ENCODE data around the gene BAK1.

BAK1 gene

GRCh38 chr6:33579828-33580714, at the start of gene BAK1:
BAK1 (minus strand) TSS chr6:33580276; CDS start chr6:33577604, 2,672 bp downstream.
- DNase-seq (ENCODE audit: low read depth in 4 of 4, low spot score in 1 of 4), result peak; percentile 62 to 79 (median 75)

GRCh38 chr6:33628401-33628964, 48.4 kb upstream of the BAK1 start:
- no peak for DNase-seq (ENCODE audit: low read depth in 4 of 4, low spot score in 1 of 4)

DNA sequence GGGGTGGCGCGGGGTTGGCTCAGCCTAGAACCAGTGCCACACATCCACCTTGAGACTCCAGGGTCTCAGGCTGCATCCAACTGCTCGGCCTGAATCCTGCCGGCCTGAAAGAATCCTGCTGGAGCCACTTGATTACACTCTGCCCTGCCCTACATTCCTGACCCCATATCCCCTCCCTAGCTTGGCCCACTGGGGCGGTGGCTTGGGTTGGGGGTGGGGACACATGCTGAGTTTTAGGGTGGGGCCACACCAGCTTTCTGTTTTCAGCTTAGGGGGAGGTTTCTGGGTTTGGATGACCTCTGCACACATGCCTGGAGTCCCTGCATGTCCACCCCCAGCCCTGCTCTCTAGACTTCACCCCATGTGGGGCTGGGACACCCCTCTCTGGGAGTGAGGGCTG, 47.8 kb upstream of the BAK1 start:
- no peak for DNase-seq (ENCODE audit: low read depth in 4 of 4, low spot score in 1 of 4)

DNA sequence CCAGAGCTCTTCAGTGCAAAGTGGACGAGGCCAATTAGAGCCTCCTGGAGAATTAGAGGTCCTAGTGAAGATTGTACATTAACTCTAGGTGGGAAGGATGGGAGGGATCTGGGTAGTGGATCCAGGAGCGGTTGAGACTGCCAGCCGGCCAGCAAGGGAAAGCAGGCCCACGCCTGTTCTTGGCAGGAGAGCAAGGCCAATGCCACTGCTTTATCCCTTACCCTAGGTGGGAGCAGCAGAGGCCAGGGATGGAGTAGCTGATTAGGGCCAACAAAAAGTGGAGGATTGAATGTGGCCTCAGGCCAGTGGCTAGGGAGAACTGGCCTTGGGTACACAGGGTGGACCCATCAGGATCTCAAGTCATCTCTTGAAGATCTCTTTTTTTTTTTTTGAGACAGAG, 44.8 kb upstream of the BAK1 start:
- no peak for DNase-seq (ENCODE audit: low read depth in 4 of 4, low spot score in 1 of 4)

- no peak for DNase-seq (ENCODE audit: low read depth in 4 of 4, low spot score in 1 of 4)
Observed at GRCh38 chr6:33623895-33624381, 43.9 kb upstream of the BAK1 start.

DNA sequence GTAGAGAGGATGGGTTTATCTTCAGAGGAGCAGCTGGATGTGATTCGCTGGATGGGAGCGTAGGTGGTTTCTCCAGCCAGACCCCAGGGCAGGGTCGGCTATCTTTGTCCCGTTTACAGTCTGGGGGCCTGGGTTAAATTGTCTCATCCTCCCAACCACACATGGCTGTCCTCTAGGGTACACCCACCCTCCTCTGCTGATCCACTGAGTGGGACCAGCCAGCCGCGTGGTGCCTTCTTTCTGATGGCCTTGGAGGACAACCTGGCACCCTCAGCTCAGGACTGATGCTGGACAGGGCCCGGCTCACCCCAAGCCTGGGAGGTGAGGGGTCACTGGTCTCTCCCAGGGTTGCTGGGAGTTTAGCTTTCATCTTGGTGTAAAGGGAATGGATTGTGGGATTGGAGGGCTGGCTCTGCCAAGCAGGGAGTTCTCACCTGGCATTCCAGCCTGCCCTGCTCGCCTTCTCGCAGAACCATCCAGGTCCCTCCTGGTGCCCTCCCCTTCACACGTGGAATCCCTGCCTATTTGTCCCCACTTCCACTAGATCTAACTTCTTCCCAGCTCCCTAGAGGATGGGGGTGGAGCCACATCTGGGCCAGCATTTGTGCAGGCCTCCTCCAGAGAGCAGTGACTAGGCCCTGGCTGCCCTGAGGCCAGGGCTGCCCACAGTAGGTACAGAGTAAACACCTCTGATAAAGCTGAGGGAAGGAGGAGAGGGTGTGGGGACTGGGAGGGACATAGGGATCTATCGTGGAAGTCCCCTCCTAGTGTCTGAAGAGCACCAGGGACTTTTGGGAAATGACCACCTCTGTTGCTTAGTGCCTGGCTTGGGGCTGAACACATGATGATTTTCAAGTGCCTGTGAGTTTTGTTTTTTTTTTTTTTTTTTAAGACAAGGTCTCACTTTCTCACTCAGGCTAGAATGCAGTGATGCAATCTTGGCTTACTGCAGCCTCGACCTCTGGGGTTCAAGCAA, 42.7 kb upstream of the BAK1 start:
- DNase-seq (ENCODE audit: low read depth in 4 of 4, low spot score in 1 of 4), result no peak

DNA sequence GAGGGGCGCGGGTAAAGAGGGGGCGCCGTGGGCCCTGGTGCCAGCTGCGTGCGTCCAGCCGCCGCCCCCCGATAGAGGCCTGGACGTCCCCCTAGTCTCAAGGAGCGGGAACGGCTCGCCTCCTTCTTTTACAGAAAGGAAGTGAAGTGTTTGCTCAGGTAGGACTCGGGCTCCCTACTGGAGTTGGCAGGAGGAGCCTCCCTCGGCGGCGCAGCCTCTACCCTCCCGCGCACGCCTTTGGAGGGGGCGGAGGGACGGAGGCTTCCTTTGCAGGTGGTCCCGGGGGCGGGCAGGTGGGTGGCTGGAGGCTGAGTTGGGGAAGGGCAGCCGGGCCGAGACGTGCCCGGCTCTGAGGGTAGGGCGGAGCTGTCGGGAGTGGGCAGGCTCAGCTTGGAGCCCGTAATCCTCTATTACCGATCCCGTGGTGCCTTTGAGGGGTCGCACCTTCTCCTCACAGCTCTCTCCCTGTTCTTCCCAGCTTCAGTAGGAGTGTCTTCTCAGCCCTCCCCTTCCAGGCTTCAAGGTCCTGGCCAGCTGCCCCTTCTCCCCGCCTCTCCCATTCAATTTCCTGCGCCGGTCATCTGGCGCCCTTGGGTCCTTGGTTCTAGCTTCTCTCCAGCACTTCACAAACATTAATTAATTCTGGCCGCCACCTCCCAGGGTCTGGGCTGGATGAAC, 41.8 kb upstream of the BAK1 start:
- DNase-seq (ENCODE audit: low read depth in 4 of 4, low spot score in 1 of 4), result peak in 1 of 4 experiments; percentile 29

DNA sequence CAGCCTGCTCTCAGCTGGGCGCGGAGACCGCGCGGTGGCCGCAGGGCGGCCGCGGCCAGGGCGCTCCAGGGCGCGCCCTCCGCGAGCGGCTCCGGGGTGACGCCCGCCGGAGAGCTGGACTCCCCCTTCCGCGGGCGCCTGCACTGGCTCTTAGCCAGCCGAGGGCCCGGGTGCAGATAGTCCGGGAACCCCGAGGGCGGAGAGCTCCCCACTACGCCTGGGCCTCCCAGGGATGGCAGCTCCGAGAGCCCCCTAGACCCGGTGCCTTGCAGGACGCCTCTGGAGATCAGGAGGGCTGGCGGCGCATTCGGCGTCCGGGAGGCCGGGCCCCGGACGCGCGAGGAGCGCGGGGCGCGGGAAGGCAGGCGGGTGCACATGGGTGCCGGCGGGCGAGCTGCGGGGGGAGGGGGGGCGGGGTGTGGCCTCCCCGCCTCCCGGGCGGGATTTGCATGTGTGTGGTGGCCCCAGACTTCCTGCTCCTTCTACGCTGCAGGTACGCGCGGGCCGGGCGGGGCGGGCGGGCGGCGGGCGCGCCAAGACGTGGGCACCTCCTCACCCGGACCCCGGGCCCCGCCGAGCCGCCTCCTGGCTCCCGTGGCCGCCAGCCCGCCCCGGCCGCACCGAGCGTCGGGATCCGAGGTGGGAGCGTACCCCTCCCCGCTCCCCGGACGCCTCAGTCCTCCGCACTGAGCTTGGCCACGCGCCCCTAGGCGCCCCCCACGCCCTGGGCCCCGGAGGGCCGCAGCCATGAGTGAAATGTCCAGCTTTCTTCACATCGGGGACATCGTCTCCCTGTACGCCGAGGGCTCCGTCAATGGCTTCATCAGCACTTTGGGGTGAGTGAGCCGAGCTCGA, 41.0 kb upstream of the BAK1 start, which contains the start of gene ITPR3:
Gene ITPR3, plus strand, starts transcription at position 467 of the 855 bp plus-strand sequence. Its CDS starts 281 bp downstream, at position 748.
- DNase-seq (ENCODE audit: low read depth in 4 of 4, low spot score in 1 of 4), result peak; percentile 32 to 67 (median 58)

DNA sequence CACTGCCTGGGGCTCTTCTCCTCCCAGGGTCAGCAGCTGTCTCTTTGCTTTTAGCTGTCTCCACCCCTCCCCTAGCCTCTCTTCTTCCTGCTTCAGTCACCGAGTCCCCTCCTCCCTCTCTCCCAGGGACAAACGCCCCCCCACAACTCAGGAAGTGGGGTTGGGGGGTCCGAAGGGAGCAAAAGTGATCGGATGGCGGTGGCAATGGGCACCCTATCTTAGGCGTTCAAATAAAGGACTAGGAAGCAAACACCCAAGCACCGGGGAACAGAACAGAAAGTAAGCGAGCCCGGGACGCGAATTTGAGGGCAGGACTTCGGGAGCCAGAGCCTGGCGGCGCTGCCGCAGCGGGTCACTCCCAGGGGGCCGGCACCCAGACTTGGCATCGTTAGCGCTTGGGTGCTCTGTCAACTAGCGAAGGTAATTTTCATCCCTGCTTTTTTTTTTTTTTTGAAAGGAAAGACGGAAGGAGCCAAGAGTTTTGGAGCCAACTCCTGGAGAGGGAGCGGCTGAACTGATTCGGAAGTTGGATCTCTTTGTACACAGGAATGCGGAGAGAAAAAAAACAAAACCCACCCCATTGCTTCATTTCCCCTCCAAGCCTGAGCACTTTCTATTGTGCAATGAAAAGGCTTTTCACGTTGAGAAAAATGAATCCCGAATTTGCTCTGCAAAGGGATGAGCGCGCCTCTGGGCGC, 40.2 kb upstream of the BAK1 start:
- peak in 1 of 4 experiments; percentile 26 for DNase-seq (ENCODE audit: low read depth in 4 of 4, low spot score in 1 of 4)

- DNase-seq (ENCODE audit: low read depth in 4 of 4, low spot score in 1 of 4), result no peak
Observed at GRCh38 chr6:33619166-33619840, 39.2 kb upstream of the BAK1 start.

- DNase-seq (ENCODE audit: low read depth in 4 of 4, low spot score in 1 of 4), result no peak
Observed at GRCh38 chr6:33616913-33617312, 36.8 kb upstream of the BAK1 start.

- DNase-seq (ENCODE audit: low read depth in 4 of 4, low spot score in 1 of 4), result no peak
Observed at GRCh38 chr6:33616113-33616512, 36.0 kb upstream of the BAK1 start.

- DNase-seq (ENCODE audit: low read depth in 4 of 4, low spot score in 1 of 4), result no peak
Observed at GRCh38 chr6:33613795-33614168, 33.7 kb upstream of the BAK1 start.

DNA sequence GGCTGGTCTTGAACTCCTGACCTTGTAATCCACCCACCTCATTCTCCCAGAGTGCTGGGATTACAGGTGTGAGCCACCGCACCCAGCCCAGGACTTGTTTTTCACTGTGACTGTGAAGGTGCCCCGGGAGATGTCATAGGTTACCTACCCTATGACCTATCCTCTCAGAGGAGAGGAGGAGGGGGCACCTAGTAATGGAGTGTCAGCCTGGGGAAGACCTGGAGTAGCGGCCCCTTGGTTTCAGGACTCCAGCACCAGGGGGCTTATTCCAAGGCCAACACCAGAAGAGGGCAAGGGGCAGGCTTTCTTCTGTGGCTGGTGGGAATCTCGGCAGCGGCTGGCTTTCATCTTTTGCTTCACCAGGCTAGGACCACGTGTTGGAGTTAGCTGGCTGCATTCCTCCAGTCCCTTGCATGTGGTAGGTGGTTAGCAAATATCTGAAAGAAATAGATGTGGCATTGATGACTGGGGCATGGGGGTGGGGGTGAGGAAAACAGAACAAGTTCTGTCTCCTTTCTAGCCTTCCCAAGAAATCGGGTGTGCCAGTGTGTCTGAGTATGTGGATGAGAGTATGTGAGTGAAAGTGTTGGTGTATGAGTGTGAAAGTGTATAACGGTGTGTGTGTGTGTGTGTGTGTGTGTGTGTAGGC, 33.2 kb upstream of the BAK1 start:
- no peak for DNase-seq (ENCODE audit: low read depth in 4 of 4, low spot score in 1 of 4)

DNA sequence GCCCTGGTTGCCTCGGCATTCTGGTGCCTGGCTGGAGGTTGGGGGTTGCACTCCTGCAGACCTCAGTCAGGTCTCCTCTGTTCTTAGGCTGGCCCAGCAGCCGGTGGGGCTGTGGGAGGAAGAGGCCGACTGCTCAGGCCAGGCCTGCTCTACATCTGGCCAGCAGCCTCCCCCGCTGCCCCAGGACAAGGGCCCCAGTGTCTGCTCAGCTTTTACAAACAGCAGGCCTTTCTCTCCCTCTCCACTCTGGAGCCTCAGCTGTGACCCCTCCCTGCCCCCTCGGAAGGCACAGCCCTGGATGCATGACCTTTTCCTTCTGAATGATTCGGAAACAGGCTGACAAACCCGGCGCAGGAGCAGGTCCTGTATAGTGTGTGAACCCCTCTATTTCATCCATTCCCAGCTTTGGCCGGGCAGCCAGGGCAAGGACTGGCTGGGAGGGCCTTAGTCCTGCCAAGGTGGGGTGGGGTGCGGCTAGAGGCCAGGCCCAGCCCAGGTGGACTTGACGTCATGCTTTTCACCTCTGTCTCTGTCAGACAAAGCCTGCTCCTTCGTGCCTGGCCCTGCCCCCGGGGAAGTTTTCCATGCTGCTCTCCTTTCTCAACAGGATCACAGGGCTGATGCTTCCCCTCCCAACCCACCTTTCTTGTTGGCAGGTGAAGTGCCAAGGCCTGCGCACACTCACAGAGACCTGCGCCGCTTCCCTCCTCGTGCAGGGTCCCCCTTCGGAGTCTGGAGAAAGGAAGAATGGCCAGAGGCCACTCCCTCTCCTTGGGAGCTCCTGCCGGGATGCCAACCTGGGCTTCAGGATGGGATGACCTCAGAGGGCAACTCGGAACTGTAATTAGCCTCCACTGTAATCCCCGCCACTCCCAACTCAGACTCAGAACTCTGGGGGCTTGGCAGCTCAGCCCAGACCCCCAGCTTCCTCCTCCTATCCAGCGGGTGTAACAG, 31.0 kb upstream of the BAK1 start:
- DNase-seq (ENCODE audit: low read depth in 4 of 4, low spot score in 1 of 4), result no peak

DNA sequence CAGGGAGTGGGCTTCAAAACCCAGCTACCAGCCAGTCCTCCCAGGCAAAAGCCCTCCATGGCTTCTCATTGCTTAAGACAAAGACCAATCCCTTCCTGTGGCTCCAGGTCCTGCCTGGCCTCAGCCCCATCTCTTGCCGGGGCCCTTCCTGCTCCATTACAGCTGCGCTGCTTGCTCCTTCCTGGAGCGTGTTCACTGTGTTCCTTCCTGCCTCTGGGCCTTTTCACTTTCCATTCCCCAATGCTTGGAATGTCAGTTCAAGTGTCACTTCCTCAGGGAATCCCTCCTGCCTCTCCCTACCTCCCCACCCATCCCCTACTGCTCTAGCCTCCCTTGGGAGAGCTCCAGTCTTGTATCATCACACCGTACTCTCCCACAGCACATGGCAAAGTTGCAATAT, 30.0 kb upstream of the BAK1 start:
- no peak for DNase-seq (ENCODE audit: low read depth in 4 of 4, low spot score in 1 of 4)

- DNase-seq (ENCODE audit: low read depth in 4 of 4, low spot score in 1 of 4), result no peak
Observed at GRCh38 chr6:33609528-33609927, 29.5 kb upstream of the BAK1 start.
